ENCODE measurements around the gene NSMCE3.

The NSMCE3 gene

DNA sequence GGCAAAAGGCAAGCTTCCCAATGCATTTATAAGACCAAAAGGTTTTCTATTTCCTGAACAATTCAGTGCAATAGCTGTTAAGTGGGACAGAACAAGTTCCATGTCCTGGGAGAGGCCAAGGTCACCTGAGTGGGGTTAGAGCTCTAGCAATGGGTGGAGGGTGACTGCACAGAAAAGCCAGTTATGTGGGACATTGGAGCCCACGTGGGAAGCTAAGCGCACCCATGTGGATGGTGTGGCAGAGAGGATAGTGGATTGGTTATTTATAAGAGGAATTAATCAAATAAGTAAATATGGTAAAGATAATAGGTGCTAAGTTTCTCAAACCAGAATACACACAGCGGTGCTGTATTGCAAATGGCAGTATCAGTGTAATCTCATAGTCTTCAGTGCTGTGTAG lies 6.3 kb downstream of the NSMCE3 start:
- DNase-seq (ENCODE audit: low read depth in 1 of 2, low spot score in 1 of 2), result no peak
- no peak overlapping the region for H3K27ac ChIP-seq (replicated peaks)
- TF ChIP-seq SPI1 (IDR thresholded peaks at IDR 0.05; ENCODE audit: borderline replicate concordance, low read depth) (no peak), POLR2AphosphoS5 (IDR thresholded peaks at IDR 0.05; ENCODE audit: low read depth) (no peak), GABPA (IDR thresholded peaks at IDR 0.05; ENCODE audit: low read depth) (no peak)
- TF ChIP-seq, protein P1, sequence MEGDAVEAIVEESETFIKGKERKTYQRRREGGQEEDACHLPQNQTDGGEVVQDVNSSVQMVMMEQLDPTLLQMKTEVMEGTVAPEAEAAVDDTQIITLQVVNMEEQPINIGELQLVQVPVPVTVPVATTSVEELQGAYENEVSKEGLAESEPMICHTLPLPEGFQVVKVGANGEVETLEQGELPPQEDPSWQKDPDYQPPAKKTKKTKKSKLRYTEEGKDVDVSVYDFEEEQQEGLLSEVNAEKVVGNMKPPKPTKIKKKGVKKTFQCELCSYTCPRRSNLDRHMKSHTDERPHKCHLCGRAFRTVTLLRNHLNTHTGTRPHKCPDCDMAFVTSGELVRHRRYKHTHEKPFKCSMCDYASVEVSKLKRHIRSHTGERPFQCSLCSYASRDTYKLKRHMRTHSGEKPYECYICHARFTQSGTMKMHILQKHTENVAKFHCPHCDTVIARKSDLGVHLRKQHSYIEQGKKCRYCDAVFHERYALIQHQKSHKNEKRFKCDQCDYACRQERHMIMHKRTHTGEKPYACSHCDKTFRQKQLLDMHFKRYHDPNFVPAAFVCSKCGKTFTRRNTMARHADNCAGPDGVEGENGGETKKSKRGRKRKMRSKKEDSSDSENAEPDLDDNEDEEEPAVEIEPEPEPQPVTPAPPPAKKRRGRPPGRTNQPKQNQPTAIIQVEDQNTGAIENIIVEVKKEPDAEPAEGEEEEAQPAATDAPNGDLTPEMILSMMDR (IDR thresholded peaks at IDR 0.05; ENCODE audit: insufficient read depth, low read length), result no peak
- TF ChIP-seq, protein P2, sequence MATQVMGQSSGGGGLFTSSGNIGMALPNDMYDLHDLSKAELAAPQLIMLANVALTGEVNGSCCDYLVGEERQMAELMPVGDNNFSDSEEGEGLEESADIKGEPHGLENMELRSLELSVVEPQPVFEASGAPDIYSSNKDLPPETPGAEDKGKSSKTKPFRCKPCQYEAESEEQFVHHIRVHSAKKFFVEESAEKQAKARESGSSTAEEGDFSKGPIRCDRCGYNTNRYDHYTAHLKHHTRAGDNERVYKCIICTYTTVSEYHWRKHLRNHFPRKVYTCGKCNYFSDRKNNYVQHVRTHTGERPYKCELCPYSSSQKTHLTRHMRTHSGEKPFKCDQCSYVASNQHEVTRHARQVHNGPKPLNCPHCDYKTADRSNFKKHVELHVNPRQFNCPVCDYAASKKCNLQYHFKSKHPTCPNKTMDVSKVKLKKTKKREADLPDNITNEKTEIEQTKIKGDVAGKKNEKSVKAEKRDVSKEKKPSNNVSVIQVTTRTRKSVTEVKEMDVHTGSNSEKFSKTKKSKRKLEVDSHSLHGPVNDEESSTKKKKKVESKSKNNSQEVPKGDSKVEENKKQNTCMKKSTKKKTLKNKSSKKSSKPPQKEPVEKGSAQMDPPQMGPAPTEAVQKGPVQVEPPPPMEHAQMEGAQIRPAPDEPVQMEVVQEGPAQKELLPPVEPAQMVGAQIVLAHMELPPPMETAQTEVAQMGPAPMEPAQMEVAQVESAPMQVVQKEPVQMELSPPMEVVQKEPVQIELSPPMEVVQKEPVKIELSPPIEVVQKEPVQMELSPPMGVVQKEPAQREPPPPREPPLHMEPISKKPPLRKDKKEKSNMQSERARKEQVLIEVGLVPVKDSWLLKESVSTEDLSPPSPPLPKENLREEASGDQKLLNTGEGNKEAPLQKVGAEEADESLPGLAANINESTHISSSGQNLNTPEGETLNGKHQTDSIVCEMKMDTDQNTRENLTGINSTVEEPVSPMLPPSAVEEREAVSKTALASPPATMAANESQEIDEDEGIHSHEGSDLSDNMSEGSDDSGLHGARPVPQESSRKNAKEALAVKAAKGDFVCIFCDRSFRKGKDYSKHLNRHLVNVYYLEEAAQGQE (IDR thresholded peaks at IDR 0.05; ENCODE audit: insufficient replicate concordance, low read depth), result no peak
- H3K4me3 ChIP-seq (replicated peaks; ENCODE audit: insufficient read depth, low read length), result no peak overlapping the region
- H3K27me3 ChIP-seq (ENCODE audit: insufficient read depth, poor library complexity, severe bottlenecking), result no peaks in the 10 kb centered on the region

- H3K27ac ChIP-seq (replicated peaks), result no peak overlapping the region
- TF ChIP-seq, protein P2 (IDR thresholded peaks at IDR 0.05; ENCODE audit: insufficient replicate concordance, low read depth), result no peak
- TF ChIP-seq POLR2AphosphoS5 (IDR thresholded peaks at IDR 0.05; ENCODE audit: low read depth) (no peak), GABPA (IDR thresholded peaks at IDR 0.05; ENCODE audit: low read depth) (no peak), SPI1 (IDR thresholded peaks at IDR 0.05; ENCODE audit: borderline replicate concordance, low read depth) (no peak)
- TF ChIP-seq, protein P1 (IDR thresholded peaks at IDR 0.05; ENCODE audit: insufficient read depth, low read length), result no peak
- no peak for DNase-seq (ENCODE audit: low read depth in 1 of 2, low spot score in 1 of 2)
- no peak overlapping the region for H3K4me3 ChIP-seq (replicated peaks; ENCODE audit: insufficient read depth, low read length)
- no peaks in the 10 kb centered on the region for H3K27me3 ChIP-seq (ENCODE audit: insufficient read depth, poor library complexity, severe bottlenecking)
Measured at GRCh38 chr15:29262738-29263137, 6.9 kb downstream of the NSMCE3 start.

DNA sequence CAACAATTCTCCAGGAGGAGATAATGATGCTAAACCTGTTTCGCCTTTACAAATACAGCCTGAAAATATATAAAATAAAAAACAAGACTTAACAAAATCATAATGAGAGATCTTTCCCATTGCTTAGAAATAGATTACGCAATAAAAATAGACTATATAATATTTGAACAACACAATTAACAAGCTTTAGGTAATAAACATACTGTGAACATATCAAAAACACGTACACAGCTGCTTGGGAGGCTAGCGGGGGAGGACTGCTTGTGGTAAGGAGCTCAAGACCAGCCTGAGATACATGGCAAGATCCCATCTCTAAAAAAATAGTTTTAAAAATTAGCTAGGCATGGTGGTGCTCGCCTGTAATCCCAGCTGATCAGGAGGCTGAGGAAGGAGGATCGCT lies 8.7 kb downstream of the NSMCE3 start:
- no peak for DNase-seq (ENCODE audit: low read depth in 1 of 2, low spot score in 1 of 2)
- Histone ChIP-seq H3K4me3 (replicated peaks; ENCODE audit: insufficient read depth, low read length) (no peak overlapping the region), H3K27ac (replicated peaks) (no peak overlapping the region), H3K27me3 (ENCODE audit: insufficient read depth, poor library complexity, severe bottlenecking) (no peaks in the 10 kb centered on the region)
- no peak for TF ChIP-seq GABPA (IDR thresholded peaks at IDR 0.05; ENCODE audit: low read depth)
- no peak for TF ChIP-seq POLR2AphosphoS5 (IDR thresholded peaks at IDR 0.05; ENCODE audit: low read depth)
- TF ChIP-seq, protein P1 (IDR thresholded peaks at IDR 0.05; ENCODE audit: insufficient read depth, low read length), result no peak
- TF ChIP-seq, protein P2 (IDR thresholded peaks at IDR 0.05; ENCODE audit: insufficient replicate concordance, low read depth), result no peak
- no peak for TF ChIP-seq SPI1 (IDR thresholded peaks at IDR 0.05; ENCODE audit: borderline replicate concordance, low read depth)

All from HL-60 (cell line).